DOHH2 (cell line): Measurements from ENCODE around the gene UNC5C.

ENCODE experiments used
- H3F3A ChIP-seq: fragments of 200-600 bp; sonication (generic), shearing (Covaris generic); 2 replicates; pipeline ENCODE4 v1.6.0; 2016; ENCODE audit warnings: antibody characterized with exemption, mild to moderate bottlenecking; ENCODE audit not compliant: control insufficient read depth, insufficient read depth
- H3K27ac ChIP-seq: fragments of 200-600 bp; sonication (generic); 2 replicates; pipeline ENCODE4 v1.5.1; 2014; ENCODE audit warnings: low read depth, mild to moderate bottlenecking, low read length, moderate library complexity
- H3K27me3 ChIP-seq: fragments of 200-600 bp; sonication (generic); 2 replicates; pipeline ENCODE4 v1.6.1; 2014; ENCODE audit warnings: mild to moderate bottlenecking, low read length, mixed read lengths; ENCODE audit not compliant: control insufficient read depth
- H3K36me3 ChIP-seq: fragments of 200-600 bp; sonication (generic); 2 replicates; pipeline ENCODE4 v1.6.1; 2014; ENCODE audit warnings: mild to moderate bottlenecking, low read length, moderate library complexity, mixed read lengths; ENCODE audit not compliant: control insufficient read depth
- H3K4me1 ChIP-seq: fragments of 200-600 bp; sonication (generic); 2 replicates; pipeline ENCODE4 v1.6.1; 2014; ENCODE audit warnings: mild to moderate bottlenecking, low read length, mixed read lengths; ENCODE audit not compliant: control insufficient read depth
- H3K4me2 ChIP-seq: fragments of 200-600 bp; sonication (generic); 2 replicates; pipeline ENCODE4 v1.6.0; 2014; ENCODE audit warnings: mild to moderate bottlenecking, low read length, moderate library complexity
- H3K4me3 ChIP-seq: fragments of 200-600 bp; sonication (generic); 2 replicates; pipeline ENCODE4 v1.5.1; 2014; ENCODE audit warnings: mild to moderate bottlenecking, low read length, mixed read lengths
- H3K79me2 ChIP-seq: fragments of 200-600 bp; sonication (generic); 2 replicates; pipeline ENCODE4 v1.6.1; 2014; ENCODE audit warnings: mild to moderate bottlenecking, low read length, mixed read lengths; ENCODE audit not compliant: control insufficient read depth
- H3K9me2 ChIP-seq: fragments of 200-600 bp; sonication (generic); replicated peaks from 2 replicates; pipeline ENCODE4 v1.6.1; 2014; ENCODE audit warnings: mild to moderate bottlenecking, low read length, mixed read lengths; ENCODE audit not compliant: control insufficient read depth
- H3K9me3 ChIP-seq: fragments of 200-600 bp; sonication (generic); 2 replicates; pipeline ENCODE4 v1.6.1; 2014; ENCODE audit warnings: antibody characterized with exemption, low read length, mixed read lengths; ENCODE audit not compliant: control insufficient read depth, insufficient read depth
- H4K20me1 ChIP-seq: fragments of 200-600 bp; sonication (generic); 2 replicates; pipeline ENCODE4 v1.6.0; 2014; ENCODE audit warnings: low read depth, mild to moderate bottlenecking, antibody characterized with exemption, low read length, moderate library complexity; ENCODE audit not compliant: control insufficient read depth, insufficient read depth
- EZH2phosphoT487 ChIP-seq: fragments of 200-600 bp; sonication (generic); IDR thresholded peaks from 2 replicates; pipeline ENCODE4 v1.6.1; 2017; ENCODE audit warnings: borderline replicate concordance, mild to moderate bottlenecking, antibody characterized with exemption, low read length, moderate library complexity, mixed read lengths
- TF ChIP-seq, protein P1 (sequence below): fragments of 200-600 bp; sonication (generic); IDR thresholded peaks from one replicate; pipeline ENCODE4 v1.5.1; 2014; ENCODE audit warnings: antibody characterized with exemption, mild to moderate bottlenecking, low read depth, low read length; ENCODE audit not compliant: poor library complexity, severe bottlenecking

UNC5C gene

DNA sequence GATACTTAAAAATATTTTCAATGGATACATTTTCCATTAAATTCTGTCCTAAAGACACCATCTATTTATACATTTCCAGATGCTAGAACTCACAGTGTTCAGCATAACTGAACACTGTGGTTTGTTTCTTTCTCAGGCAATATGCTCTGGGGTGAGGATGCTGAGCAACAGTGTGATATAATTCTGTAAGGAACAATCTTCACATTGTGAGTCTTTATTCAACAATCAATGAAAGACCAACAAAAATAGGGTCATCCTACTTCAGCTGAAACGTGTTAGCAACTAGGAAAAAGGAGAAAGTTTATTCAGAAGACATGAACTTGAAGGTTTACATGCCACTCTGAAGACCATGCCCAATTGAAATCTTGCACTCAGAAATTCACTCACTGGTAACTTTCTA is 284.8 kb downstream of the UNC5C start:
- Histone ChIP-seq H3K9me3 (no peaks in the 10 kb centered on the region), H3K36me3 (no peaks in the 10 kb centered on the region), H3K4me2 (no peak overlapping the region), H3K27ac (no peak overlapping the region), H3K79me2 (no peaks in the 10 kb centered on the region), H3F3A (no peaks in the 10 kb centered on the region), H3K4me3 (no peak overlapping the region), H4K20me1 (no peaks in the 10 kb centered on the region), H3K4me1 (no peaks in the 10 kb centered on the region), H3K9me2 (no peaks in the 10 kb centered on the region), H3K27me3 (no peaks in the 10 kb centered on the region)
- TF ChIP-seq, protein P1, sequence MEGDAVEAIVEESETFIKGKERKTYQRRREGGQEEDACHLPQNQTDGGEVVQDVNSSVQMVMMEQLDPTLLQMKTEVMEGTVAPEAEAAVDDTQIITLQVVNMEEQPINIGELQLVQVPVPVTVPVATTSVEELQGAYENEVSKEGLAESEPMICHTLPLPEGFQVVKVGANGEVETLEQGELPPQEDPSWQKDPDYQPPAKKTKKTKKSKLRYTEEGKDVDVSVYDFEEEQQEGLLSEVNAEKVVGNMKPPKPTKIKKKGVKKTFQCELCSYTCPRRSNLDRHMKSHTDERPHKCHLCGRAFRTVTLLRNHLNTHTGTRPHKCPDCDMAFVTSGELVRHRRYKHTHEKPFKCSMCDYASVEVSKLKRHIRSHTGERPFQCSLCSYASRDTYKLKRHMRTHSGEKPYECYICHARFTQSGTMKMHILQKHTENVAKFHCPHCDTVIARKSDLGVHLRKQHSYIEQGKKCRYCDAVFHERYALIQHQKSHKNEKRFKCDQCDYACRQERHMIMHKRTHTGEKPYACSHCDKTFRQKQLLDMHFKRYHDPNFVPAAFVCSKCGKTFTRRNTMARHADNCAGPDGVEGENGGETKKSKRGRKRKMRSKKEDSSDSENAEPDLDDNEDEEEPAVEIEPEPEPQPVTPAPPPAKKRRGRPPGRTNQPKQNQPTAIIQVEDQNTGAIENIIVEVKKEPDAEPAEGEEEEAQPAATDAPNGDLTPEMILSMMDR, result no peak
- no peak for TF ChIP-seq EZH2phosphoT487

DNA sequence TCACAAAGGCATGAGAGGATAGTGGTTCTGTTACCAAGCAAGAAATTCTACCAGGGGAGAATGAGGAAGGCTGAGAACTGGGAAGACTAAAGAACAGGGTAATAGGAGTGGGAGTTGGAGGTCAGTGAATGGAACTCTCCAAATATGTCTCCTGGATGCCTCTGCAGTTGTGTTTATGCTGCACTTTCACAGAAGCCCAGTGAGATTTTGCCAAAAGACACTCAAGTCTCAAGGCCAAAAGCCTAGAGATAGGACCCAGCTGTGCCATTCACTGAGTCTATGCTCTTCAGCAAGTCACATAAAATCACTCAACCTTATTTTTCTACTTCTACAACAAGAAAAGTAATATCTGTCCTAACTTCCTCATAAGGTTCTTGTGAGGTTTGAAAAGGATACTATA is 285.4 kb downstream of the UNC5C start:
- no peaks in the 10 kb centered on the region for H3K9me2 ChIP-seq
- H3K36me3 ChIP-seq, result no peaks in the 10 kb centered on the region
- no peak overlapping the region for H3K27ac ChIP-seq
- H3F3A ChIP-seq, result no peaks in the 10 kb centered on the region
- H3K4me1 ChIP-seq, result no peaks in the 10 kb centered on the region
- H3K4me2 ChIP-seq, result no peak overlapping the region
- no peaks in the 10 kb centered on the region for H3K27me3 ChIP-seq
- no peaks in the 10 kb centered on the region for H4K20me1 ChIP-seq
- no peak overlapping the region for H3K4me3 ChIP-seq
- H3K79me2 ChIP-seq, result no peaks in the 10 kb centered on the region
- TF ChIP-seq, protein P1, result no peak
- TF ChIP-seq EZH2phosphoT487, result no peak
- no peaks in the 10 kb centered on the region for H3K9me3 ChIP-seq

DNA sequence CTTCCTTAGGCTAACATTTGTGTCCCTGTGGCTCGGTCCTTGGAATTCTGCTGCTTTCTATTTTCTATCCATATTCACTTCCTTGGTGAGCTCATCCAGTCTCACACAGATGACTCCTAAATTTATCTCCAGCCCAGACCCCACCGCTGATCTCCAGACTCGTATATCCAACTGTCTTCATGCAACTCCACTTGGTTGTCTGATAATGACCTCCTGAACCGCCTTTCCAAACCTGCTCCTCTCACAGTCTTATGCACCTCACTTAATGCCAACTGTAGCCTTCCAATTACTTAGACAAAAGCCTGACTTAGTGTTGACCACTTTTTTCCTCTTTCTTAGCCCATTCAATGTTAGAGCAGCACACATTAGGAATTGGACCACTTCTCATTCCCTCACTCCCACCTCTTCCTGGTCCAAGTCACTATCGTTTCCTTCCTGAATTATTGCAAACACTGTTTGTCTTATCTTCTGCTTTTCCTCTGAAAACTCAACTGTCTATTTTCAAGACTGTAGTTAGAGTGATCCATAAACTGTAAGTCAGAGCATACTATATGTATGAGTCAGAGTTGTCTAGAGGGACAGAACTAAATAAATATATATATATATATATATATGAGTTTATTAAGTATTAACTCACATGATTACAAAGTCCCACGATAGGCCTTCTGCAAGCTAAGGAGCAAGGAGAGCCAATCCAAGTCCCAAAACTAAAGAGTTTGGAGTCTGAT is 292.5 kb downstream of the UNC5C start:
- Histone ChIP-seq H3K27me3 (no peaks in the 10 kb centered on the region), H3K9me2 (no peaks in the 10 kb centered on the region), H3K9me3 (no peaks in the 10 kb centered on the region), H3K36me3 (no peaks in the 10 kb centered on the region), H3K4me3 (no peak overlapping the region), H3K79me2 (no peaks in the 10 kb centered on the region), H3K27ac (no peak overlapping the region), H3K4me2 (no peak overlapping the region), H3K4me1 (no peaks in the 10 kb centered on the region), H3F3A (no peaks in the 10 kb centered on the region), H4K20me1 (no peaks in the 10 kb centered on the region)
- no peak for TF ChIP-seq EZH2phosphoT487
- TF ChIP-seq, protein P1, result no peak
